H1 (cell line): ENCODE data around the gene NDUFB10. TPM values are rescaled to one million over a fixed set of nuclear protein-coding genes. Genes with fewer than 3 reads are reported as not detected.
"Not testable (repeated sequence)": the region's sequence is repeated elsewhere in the genome, so short reads cannot be mapped to it uniquely, and the experiment has no call there.

Source experiments
- CTCF ChIA-PET: fragments of 300-600 bp; sonication (Branson Sonifier 250); formaldehyde crosslinking; loops from one replicate; lab custom pipeline; 2021; ENCODE audit not compliant: partially characterized antibody; lab: Charles Lee
- POLR2A ChIA-PET: fragments of 300-600 bp; sonication (Branson Sonifier 250); formaldehyde crosslinking; loops from one replicate; lab custom pipeline; 2021; ENCODE audit warnings: inconsistent platforms; ENCODE audit not compliant: partially characterized antibody; lab: Charles Lee
- DNase-seq, 2 experiments: peaks; one replicate each; pipeline versions ENCODE4 v3.0.0 to v3.0.0-alpha.2; 2010 to 2022; ENCODE audit warnings: low spot score in 2 of 2, low read depth in 1 of 2, mixed read lengths in 1 of 2
- FAIRE-seq: peaks from 2 replicates; lab custom pipeline; 2011; peaks lifted over from hg19 to GRCh38; lab: Jason Lieb, UNC
- H2AFZ ChIP-seq: 2 replicates; pipeline ENCODE4 v1.8.1; 2012; ENCODE audit warnings: low read length, inconsistent platforms
- H2AK5ac ChIP-seq: 2 replicates; pipeline ENCODE4 v1.6.1; 2013; ENCODE audit warnings: low read depth, low read length
- H2BK120ac ChIP-seq: replicated peaks from 2 replicates; pipeline ENCODE3; 2013; ENCODE audit warnings: low read depth, low read length, inconsistent platforms
- H2BK12ac ChIP-seq: 2 replicates; pipeline ENCODE4 v1.6.1; 2013; ENCODE audit warnings: low read depth, low read length
- H2BK15ac ChIP-seq: 2 replicates; pipeline ENCODE4 v1.6.1; 2013; ENCODE audit warnings: low read length
- H2BK20ac ChIP-seq: 2 replicates; pipeline ENCODE4 v1.6.1; 2013; ENCODE audit warnings: low read length
- H2BK5ac ChIP-seq: 2 replicates; pipeline ENCODE4 v1.6.1; 2013; ENCODE audit warnings: low read depth, low read length
- H3K14ac ChIP-seq: 2 replicates; pipeline ENCODE4 v1.6.1; 2013; ENCODE audit warnings: inconsistent platforms; ENCODE audit not compliant: insufficient read length
- H3K18ac ChIP-seq: 2 replicates; pipeline ENCODE4 v1.6.1; 2013; ENCODE audit warnings: low read length; ENCODE audit errors: extremely low read depth
- H3K23ac ChIP-seq: 2 replicates; pipeline ENCODE4 v1.6.1; 2013; ENCODE audit warnings: inconsistent platforms; ENCODE audit not compliant: insufficient read length
- H3K23me2 ChIP-seq: 2 replicates; pipeline ENCODE4 v1.6.1; 2013; ENCODE audit warnings: low read depth, low read length
- H3K27ac ChIP-seq: 2 replicates; pipeline ENCODE4 v1.6.1; 2011; ENCODE audit warnings: low read depth, low read length, inconsistent platforms
- H3K27me3 ChIP-seq, 4 experiments: replicated peaks in 1 of 4; 1 replicate in 1 of 4; 2 replicates in 3 of 4; pipeline versions ENCODE4 v1.6.1 to v1.8.1; 2011 to 2013; ENCODE audit warnings: low read length in 3 of 4, mild to moderate bottlenecking in 3 of 4, inconsistent platforms in 2 of 4, mixed read lengths in 2 of 4, moderate library complexity in 1 of 4; ENCODE audit not compliant: control insufficient read depth in 3 of 4, insufficient read depth in 3 of 4; ENCODE audit errors: extremely low read depth in 1 of 4
- H3K36me3 ChIP-seq, 4 experiments: 2 replicates each; pipeline versions ENCODE4 v1.6.1 to v1.8.1; 2011 to 2013; ENCODE audit warnings: mild to moderate bottlenecking in 4 of 4, low read length in 3 of 4, moderate library complexity in 2 of 4, control low read depth in 1 of 4, inconsistent platforms in 1 of 4; ENCODE audit not compliant: insufficient read depth in 4 of 4, control insufficient read depth in 2 of 4
- H3K4ac ChIP-seq: replicated peaks from 2 replicates; pipeline ENCODE3; 2013; ENCODE audit warnings: low read length, low read depth, mixed read lengths, inconsistent platforms; ENCODE audit not compliant: insufficient read length
- H3K4me1 ChIP-seq, 4 experiments: replicated peaks in 1 of 4; 1 replicate in 1 of 4; 2 replicates in 3 of 4; pipeline versions ENCODE4 v1.6.1 to v1.8.1; 2011 to 2013; ENCODE audit warnings: low read length in 3 of 4, inconsistent platforms in 2 of 4, mixed read lengths in 1 of 4; ENCODE audit not compliant: insufficient read depth in 4 of 4, control insufficient read depth in 3 of 4
- H3K4me2 ChIP-seq, 2 experiments: 2 replicates each; pipeline versions ENCODE4 v1.6.1 to v1.8.1; 2011 to 2013; ENCODE audit warnings: low read depth in 2 of 2, low read length in 2 of 2, control low read depth in 1 of 2, inconsistent platforms in 1 of 2, mild to moderate bottlenecking in 1 of 2; ENCODE audit not compliant: insufficient read depth in 1 of 2
- H3K4me3 ChIP-seq, 4 experiments: fragments of 200-600, 300-600 bp in 1 of 4; sonication (generic), shearing (Covaris generic), sonication (Bioruptor Twin) in 1 of 4; 2 replicates each; pipeline versions ENCODE4 v1.5.1 to v1.8.1; 2011 to 2016; ENCODE audit warnings: low read length in 4 of 4, low read depth in 3 of 4, control low read depth in 2 of 4, inconsistent platforms in 2 of 4, mild to moderate bottlenecking in 2 of 4, mixed read lengths in 1 of 4, moderate library complexity in 1 of 4; ENCODE audit not compliant: insufficient read depth in 2 of 4; ENCODE audit errors: extremely low read depth in 1 of 4
- H3K56ac ChIP-seq: replicated peaks from 2 replicates; pipeline ENCODE3; 2013; ENCODE audit warnings: low read depth, mild to moderate bottlenecking, mixed read lengths, low read length, inconsistent platforms; ENCODE audit not compliant: insufficient read length
- H3K79me1 ChIP-seq: 2 replicates; pipeline ENCODE4 v1.6.1; 2013; ENCODE audit warnings: low read depth, low read length, control low read depth
- H3K79me2 ChIP-seq, 2 experiments: 2 replicates each; pipeline versions ENCODE4 v1.6.1 to v1.8.1; 2012 to 2013; ENCODE audit warnings: low read length in 2 of 2, mild to moderate bottlenecking in 2 of 2, inconsistent platforms in 1 of 2; ENCODE audit not compliant: insufficient read depth in 2 of 2, control insufficient read depth in 1 of 2
- H3K9ac ChIP-seq, 4 experiments: replicated peaks in 1 of 4; 1 replicate in 1 of 4; 2 replicates in 3 of 4; pipeline versions ENCODE4 v1.6.1 to v1.8.1; 2011 to 2013; ENCODE audit warnings: low read depth in 3 of 4, low read length in 3 of 4, control low read depth in 2 of 4, mild to moderate bottlenecking in 2 of 4, moderate library complexity in 2 of 4, inconsistent platforms in 1 of 4; ENCODE audit errors: extremely low read depth in 1 of 4
- H3K9me3 ChIP-seq, 2 experiments: 2 replicates each; pipeline versions ENCODE4 v1.6.1 to v1.8.1; 2012 to 2013; ENCODE audit warnings: mild to moderate bottlenecking in 2 of 2, moderate library complexity in 2 of 2, control low read depth in 1 of 2, inconsistent platforms in 1 of 2, low read depth in 1 of 2, low read length in 1 of 2, mixed read lengths in 1 of 2; ENCODE audit not compliant: insufficient read depth in 2 of 2
- H4K20me1 ChIP-seq, 2 experiments: replicated peaks in 1 of 2; 2 replicates each; pipeline versions ENCODE3 to v1.8.1; 2011 to 2013; ENCODE audit warnings: inconsistent platforms in 2 of 2, low read length in 2 of 2, mild to moderate bottlenecking in 1 of 2; ENCODE audit not compliant: insufficient read depth in 2 of 2, control insufficient read depth in 1 of 2
- H4K5ac ChIP-seq: 2 replicates; pipeline ENCODE4 v1.6.1; 2013; ENCODE audit warnings: low read length, low read depth, mixed read lengths, inconsistent platforms; ENCODE audit not compliant: insufficient read length
- H4K8ac ChIP-seq: 2 replicates; pipeline ENCODE4 v1.8.0; 2013; ENCODE audit warnings: mild to moderate bottlenecking, moderate library complexity, low read length, inconsistent platforms; ENCODE audit not compliant: insufficient read depth; ENCODE audit errors: extremely low read depth
- H4K91ac ChIP-seq: replicated peaks from 2 replicates; pipeline ENCODE3; 2013; ENCODE audit warnings: low read length, mixed read lengths, inconsistent platforms; ENCODE audit not compliant: insufficient read length
- WGBS, 2 experiments: shearing (Covaris generic) in 1 of 2; methylation state at CpG; one replicate each; pipeline versions ENCODE4 v1.1.6 to v1.1.7; 2013 to 2015; ENCODE audit warnings: low lambda C conversion rate in 2 of 2, mixed read lengths in 2 of 2, inconsistent platforms in 1 of 2, low coverage in 1 of 2, missing lambda C conversion rate in 1 of 2; ENCODE audit not compliant: insufficient replicate concordance in 2 of 2, insufficient coverage in 1 of 2, insufficient read length in 1 of 2; ENCODE audit errors: extremely low coverage in 1 of 2, missing lambda C conversion rate in 1 of 2; 5-methylcytosine and 5-hydroxymethylcytosine counted together
- polyA plus RNA-seq, 7 experiments: library from polyadenylated mRNA; depleted of rRNA in 3 of 7; stranded (reverse) in 5 of 7; unstranded in 2 of 7; fragments of >200 nt in 5 of 7; fragments of 200-250 nt in 2 of 7; gene quantifications; 1 replicate in 5 of 7; 2 replicates in 1 of 7; 4 replicates in 1 of 7; pipeline versions ENCODE4 v1.2.1 to v1.2.3, GENCODE V29; 2011 to 2013; ENCODE audit warnings: missing spikeins in 2 of 7, mixed read lengths in 2 of 7
- total RNA-seq: library from RNA; stranded (reverse); fragmentation: NEBNext Ultra II Directional; extraction: Animal tissue kit (Norgen Biotek cat#: 25700); gene quantifications from 2 replicates; pipeline ENCODE4 v1.2.1, GENCODE V29; 2021

Gene NDUFB10
- total and polyA plus RNA-seq, 2 of the 8 experiments (the other 6 are each of a cell fraction or from before 2014, with no cell fraction given): 183 to 194 TPM

GRCh38 chr16:1939833-1940232 lies 19.5 kb upstream of the NDUFB10 start:
- DNase-seq, H2AFZ ChIP-seq, H3K9ac ChIP-seq, H4K5ac ChIP-seq, H3K23me2 ChIP-seq, H3K27ac ChIP-seq, H3K4me3 ChIP-seq, H2BK12ac ChIP-seq, H3K56ac ChIP-seq, H3K79me1 ChIP-seq, H2AK5ac ChIP-seq, H3K27me3 ChIP-seq, H4K91ac ChIP-seq, H4K20me1 ChIP-seq, FAIRE-seq, H2BK5ac ChIP-seq, H3K18ac ChIP-seq, H3K4me1 ChIP-seq, H2BK120ac ChIP-seq, H3K23ac ChIP-seq, H3K4ac ChIP-seq, H3K14ac ChIP-seq, H3K9me3 ChIP-seq, H3K79me2 ChIP-seq, H2BK20ac ChIP-seq, H3K4me2 ChIP-seq, H4K8ac ChIP-seq, H2BK15ac ChIP-seq: not testable (repeated sequence)
- 95% methylated on average over 8 of the region's 8 CpGs; no CpG with 5 or more reads in 1 of the 2 experiments for WGBS, 2 experiments
- POLR2A ChIA-PET: interaction anchor here (0.6 to 11.7 kb wide), 2 partner anchors 20 to 972 kb away, joined by 3 to 336 read pairs; partner anchors contain the start of genes NDUFB10, RNF151, RPL3L and RPS2
- CTCF ChIA-PET: interaction anchor here (1.1 to 6.3 kb wide), 5 partner anchors 14 to 669 kb away, joined by 3 to 62 read pairs (median 9); partner anchors contain the start of genes MEIOB and RPL3L
- peaks cover 4 to 12% (median 8%) of the 10 kb centered on the region in 4 experiments; a peak in 5 of 8 replicates for H3K36me3 ChIP-seq
